Heart left ventricle (tissue), 13 donors: Measurements from ENCODE around the gene FLACC1.

ENCODE experiments used
- CTCF ChIP-seq, 12 donors: fragments of 200-600 bp; sonication (generic) in 4 of 12; IDR thresholded peaks; one replicate each; pipeline versions ENCODE4 v1.5.0 to v1.8.0; 2018 to 2022; ENCODE audit warnings: antibody characterized with exemption in 12 of 12, mild to moderate bottlenecking in 5 of 12
- POLR2A ChIP-seq, 2 donors: fragments of 450-650 bp; IDR thresholded peaks; one replicate each; pipeline ENCODE4 v1.6.1; 2017; ENCODE audit warnings: antibody characterized with exemption in 2 of 2, mild to moderate bottlenecking in 2 of 2, moderate library complexity in 2 of 2
- donor health status: ischemic (EF 13 %, LVEDD 7.1; RV severe dilation, severe dysfunction).
- donor health status: DM: no; HTN: yes; CAD: no.
- donor health status: DM: no; HTN: no; CAD: no.
- donor health status: ischemic (EF 25% LVEDD 6.9; RV normal size, moderate dysfunction).
- donor health status: ischemic (EF 25% LVEDD 5.7; RV mildly dilated, moderate dysfunction).
- donor health status: ischemic (EF 35%, LVEDD 5.7; RV mildly dilated, moderate dysfunction).
- donor health status: nonischemic (EF 11% LVEDD 7.7; RV severe dilation, severe dysfunction).
- donor health status: DM: yes; HTN: yes; CAD: no.
- donor health status: PGD.
- donor health status: ischemic (EF 29% LVEDD 5.4; RV normal size, mild dysfunction).
- donor health status: nonischemic (EF 23%, LVEDD 6.1; RV moderate dilation, normal function).

GRCh38 chr2:201271917-201272316, 85.2 kb downstream of the FLACC1 start:
- TF ChIP-seq POLR2A (IDR thresholded peaks at IDR 0.05), result no peak
- TF ChIP-seq CTCF (IDR thresholded peaks at IDR 0.05), result no peak
